ENCODE measurements around the gene GALE.
A peak's percentile ranks its signal among the peaks of the same experiment; 100 is the strongest.

Gene GALE

GRCh38 chr1:23824711-23825075 is 24.1 kb upstream of the GALE start:
- DNase-seq (ENCODE audit: low read depth in 2 of 2), result no peak
- peak overlapping the region; percentile 79 to 98 for H3K4me3 ChIP-seq (replicated peaks in 1 of 2; ENCODE audit: low read depth in 2 of 2, low read length in 2 of 2)
- no peak for TF ChIP-seq CTCF (IDR thresholded peaks at IDR 0.05; ENCODE audit: low read depth, low read length)

GRCh38 chr1:23823767-23824166 is 23.2 kb upstream of the GALE start:
- no peak for TF ChIP-seq CTCF (IDR thresholded peaks at IDR 0.05; ENCODE audit: low read depth, low read length)
- no peak overlapping the region for H3K4me3 ChIP-seq (replicated peaks in 1 of 2; ENCODE audit: low read depth in 2 of 2, low read length in 2 of 2)
- no peak for DNase-seq (ENCODE audit: low read depth in 2 of 2)

- no peak for DNase-seq (ENCODE audit: low read depth in 2 of 2)
- no peak overlapping the region for H3K4me3 ChIP-seq (replicated peaks in 1 of 2; ENCODE audit: low read depth in 2 of 2, low read length in 2 of 2)
- TF ChIP-seq CTCF (IDR thresholded peaks at IDR 0.05; ENCODE audit: low read depth, low read length), result no peak
Measured at GRCh38 chr1:23817633-23818032, 17.1 kb upstream of the GALE start.

- no peak overlapping the region for H3K4me3 ChIP-seq (replicated peaks in 1 of 2; ENCODE audit: low read depth in 2 of 2, low read length in 2 of 2)
- no peak for TF ChIP-seq CTCF (IDR thresholded peaks at IDR 0.05; ENCODE audit: low read depth, low read length)
- no peak for DNase-seq (ENCODE audit: low read depth in 2 of 2)
Measured at GRCh38 chr1:23816906-23817305, 16.4 kb upstream of the GALE start.

GRCh38 chr1:23816361-23816760 is 15.8 kb upstream of the GALE start:
- no peak for TF ChIP-seq CTCF (IDR thresholded peaks at IDR 0.05; ENCODE audit: low read depth, low read length)
- H3K4me3 ChIP-seq (replicated peaks in 1 of 2; ENCODE audit: low read depth in 2 of 2, low read length in 2 of 2), result no peak overlapping the region

GRCh38 chr1:23814016-23814415 is 13.5 kb upstream of the GALE start:
- peak in 1 of 2 donors; percentile 50 for DNase-seq (ENCODE audit: low read depth in 2 of 2)
- no peak overlapping the region for H3K4me3 ChIP-seq (replicated peaks in 1 of 2; ENCODE audit: low read depth in 2 of 2, low read length in 2 of 2)
- TF ChIP-seq CTCF (IDR thresholded peaks at IDR 0.05; ENCODE audit: low read depth, low read length), result no peak

More at GRCh38 chr1:23816361-23816760, 15.8 kb upstream of the GALE start:
- no peak for DNase-seq (ENCODE audit: low read depth in 2 of 2)

- DNase-seq (ENCODE audit: low read depth in 2 of 2), result peak; percentile 51 to 56
- H3K4me3 ChIP-seq (replicated peaks in 1 of 2; ENCODE audit: low read depth in 2 of 2, low read length in 2 of 2), result no peak overlapping the region
- peak; percentile 80 for TF ChIP-seq CTCF (IDR thresholded peaks at IDR 0.05; ENCODE audit: low read depth, low read length)
Measured at GRCh38 chr1:23810818-23811540, 10.4 kb upstream of the GALE start.
